Non-pigmented ciliary epithelial cell (primary cell): ENCODE measurements around the gene TEX13B.

Experiments
- DNase-seq: peaks from one replicate; pipeline ENCODE4 v3.0.0-alpha.2; 2010; ENCODE audit warnings: low read depth

Gene TEX13B

DNA sequence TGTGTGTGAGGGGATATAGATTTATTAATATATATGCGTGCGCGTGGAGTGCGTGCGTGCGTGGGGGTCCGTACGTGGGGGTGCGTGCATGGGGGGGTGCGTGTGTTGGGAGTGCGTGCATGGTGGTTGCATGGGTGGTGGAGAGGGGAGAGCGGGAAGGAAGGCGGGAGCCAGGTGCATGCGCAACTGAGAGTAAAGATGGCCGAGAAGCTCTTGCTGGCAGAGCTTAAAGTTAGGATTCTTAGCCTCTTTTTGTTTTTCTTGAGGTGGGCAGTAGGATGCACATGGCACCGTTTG, 45.8 kb downstream of the TEX13B start:
- DNase-seq = no peak

DNA sequence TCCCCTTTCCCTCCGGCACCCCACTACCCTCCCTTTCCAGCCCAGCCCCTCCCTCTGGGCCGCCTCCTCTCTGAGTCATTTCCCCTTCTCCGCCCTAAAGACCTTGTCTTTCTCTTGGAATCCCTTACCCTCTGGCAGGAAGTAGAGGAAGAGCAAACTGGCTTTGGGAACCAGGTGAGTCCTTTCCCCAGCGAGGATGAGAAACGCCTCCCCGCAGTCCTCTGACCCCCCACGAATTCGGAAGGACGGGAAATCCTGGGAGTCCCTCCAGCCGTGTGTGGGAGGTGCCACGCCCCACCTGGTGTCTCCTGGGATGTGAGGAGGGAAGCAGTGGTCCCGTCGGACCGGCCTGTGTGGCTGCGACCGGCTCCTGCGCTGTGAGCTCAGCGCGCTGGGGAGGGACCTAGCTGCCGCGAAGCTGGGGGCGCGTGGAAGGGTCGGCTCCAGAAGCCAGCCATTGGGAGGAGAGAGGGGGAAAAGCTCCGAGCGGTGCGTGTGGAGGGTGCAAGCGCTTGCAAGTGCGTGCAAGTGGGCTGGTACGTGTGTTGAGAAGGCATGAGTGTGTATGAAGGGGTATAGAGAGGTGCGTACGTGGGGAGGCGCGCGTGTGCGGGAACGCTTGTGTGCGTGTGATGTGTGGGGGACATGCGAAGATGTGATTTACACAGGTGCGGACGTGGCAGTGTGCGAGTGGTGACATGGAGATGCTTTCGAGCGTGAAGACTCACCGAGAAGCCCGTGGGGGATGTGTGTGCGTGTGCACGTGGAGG, 46.3 kb downstream of the TEX13B start:
- DNase-seq = no peak

DNA sequence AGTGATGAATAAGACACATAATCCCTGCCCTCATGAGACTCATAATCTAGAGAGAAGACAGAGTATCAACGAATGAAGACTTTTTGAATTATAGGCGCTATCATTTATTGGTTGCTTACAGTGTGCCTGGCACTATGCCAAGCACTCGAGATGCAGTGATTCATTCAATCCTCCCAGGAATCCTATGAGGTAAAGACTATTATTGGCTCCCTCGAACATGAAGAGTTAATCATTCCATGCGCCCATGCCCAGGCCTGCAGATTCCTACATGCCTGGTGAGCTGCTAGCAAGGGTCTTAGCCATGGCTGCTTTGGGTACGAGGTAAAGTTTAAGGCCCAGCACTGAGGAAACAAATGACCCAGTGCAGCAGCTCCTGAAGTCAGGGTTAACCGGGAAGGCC, 47.0 kb downstream of the TEX13B start:
- DNase-seq = peak; percentile 10

DNA sequence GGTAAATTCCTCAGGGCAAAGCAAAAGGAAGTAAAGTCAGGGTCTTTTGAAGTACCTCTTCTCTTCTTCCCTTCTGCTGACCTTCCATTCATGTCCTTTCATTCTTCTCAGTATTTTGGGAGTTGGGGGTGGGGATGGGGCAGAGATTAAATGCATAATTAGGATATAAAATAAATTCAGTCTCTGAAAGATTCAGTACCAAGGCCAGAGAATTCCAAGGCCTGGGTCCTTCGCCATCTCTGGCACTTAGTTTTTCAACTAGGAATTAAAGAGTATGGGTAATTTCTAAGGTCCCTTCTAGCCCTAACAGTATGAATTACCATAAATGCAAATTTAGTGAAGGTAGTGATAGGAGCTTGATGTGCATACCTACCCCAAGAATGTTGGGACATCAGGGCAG, 47.9 kb downstream of the TEX13B start:
- DNase-seq = no peak
